ENCODE measurements around the gene R3HDM2.
"Not testable (repeated sequence)": the region's sequence is repeated elsewhere in the genome, so short reads cannot be mapped to it uniquely, and the experiment has no call there.

The R3HDM2 gene

DNA sequence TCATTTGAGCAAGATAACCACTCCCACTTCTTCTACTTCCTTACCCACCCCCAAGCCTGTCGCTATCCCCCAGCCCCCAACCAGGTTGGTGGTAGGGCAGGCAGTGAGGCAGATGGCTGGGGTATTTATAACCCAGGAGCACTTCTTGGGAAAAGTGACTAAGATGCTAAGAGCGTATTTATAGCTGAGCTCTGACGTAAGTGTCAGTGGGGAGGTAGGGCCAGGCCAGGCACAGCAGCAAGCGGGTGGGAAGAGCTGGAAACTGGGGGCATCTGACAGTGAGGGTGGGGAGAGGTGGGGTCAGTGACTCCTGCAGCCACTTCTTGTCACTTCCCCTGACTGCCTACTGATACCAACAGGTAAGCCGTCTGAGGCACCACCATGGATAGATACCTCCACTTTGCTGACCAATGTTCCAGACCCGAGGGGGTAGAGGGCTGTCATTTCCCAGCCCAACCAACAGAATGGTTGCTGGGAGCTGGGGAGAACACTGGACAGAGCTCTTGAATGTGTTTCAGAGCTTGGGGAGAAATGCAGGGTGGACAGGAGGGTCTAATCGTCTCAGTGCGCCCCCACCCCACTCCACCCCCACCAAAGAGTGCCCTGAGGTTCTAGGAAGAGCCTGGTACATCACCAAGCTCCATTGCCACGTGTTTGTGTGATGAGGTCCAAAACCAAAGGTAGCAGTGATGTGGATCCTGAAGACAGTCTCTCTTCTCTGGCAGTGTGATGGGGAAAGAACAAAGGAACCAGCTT is 21.5 kb upstream of the R3HDM2 start:
- DNase-seq = no peak

GRCh38 chr12:57451233-57451778 is 20.5 kb upstream of the R3HDM2 start:
- DNase-seq = no peak

DNA sequence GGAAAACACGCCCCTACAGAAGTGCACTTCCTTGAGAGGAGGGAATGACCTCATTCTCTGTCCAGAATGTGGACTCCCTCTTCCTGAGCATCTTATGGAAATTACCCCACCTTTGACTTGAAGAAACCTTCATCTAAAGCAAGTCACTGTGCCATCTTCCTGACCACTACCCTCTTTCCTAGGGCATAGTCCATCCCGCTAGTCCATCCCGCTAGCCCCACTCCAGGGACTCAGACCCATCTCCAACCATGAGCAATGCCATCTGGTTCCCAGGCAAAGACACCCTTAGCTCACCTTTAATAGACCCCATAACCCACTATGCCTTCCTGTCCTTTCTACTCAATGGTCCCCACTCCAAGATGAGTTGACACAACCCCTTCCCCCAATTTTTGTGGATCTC is 19.2 kb upstream of the R3HDM2 start:
- no peak for DNase-seq

DNA sequence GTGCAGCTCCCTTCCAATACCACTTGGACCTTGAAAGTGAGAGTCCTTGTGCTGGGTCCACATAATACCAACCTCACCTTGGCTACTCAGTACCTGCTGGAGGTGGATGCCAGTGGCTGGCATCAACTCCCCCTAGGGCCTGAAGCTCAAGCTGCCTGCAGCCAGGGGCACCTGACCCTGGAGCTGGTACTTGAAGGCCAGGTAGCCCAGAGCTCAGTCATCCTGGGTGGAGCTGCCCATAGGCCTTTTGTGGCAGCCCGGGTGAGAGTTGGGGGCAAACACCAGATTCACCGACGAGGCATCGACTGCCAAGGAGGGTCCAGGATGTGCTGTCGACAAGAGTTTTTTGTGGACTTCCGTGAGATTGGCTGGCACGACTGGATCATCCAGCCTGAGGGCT is 18.5 kb upstream of the R3HDM2 start:
- DNase-seq = no peak

GRCh38 chr12:57448669-57449068 is 17.8 kb upstream of the R3HDM2 start:
- no peak for DNase-seq

GRCh38 chr12:57446292-57446960 is 15.6 kb upstream of the R3HDM2 start:
- no peak for DNase-seq

DNA sequence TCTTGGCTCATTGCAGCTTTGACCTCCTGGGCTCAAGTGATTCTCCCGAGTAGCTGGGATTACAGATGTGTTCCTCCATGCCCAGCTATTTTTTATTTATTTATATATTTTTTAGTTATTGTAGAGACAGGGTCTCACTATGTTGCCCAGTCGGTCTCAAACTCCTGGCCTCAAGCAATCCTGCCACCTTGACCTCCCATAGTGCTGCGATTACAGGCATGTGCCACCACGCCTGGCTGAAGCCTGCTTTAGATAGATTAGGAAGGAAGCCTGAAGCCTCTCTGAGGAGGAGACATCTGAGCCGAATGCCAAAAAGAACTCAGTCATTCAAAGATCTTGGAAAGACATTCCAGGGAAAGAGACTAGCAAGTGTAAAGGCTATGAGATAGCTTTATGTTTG is 13.9 kb upstream of the R3HDM2 start:
- no peak for DNase-seq

GRCh38 chr12:57444337-57444736 is 13.5 kb upstream of the R3HDM2 start:
- DNase-seq = not testable (repeated sequence)

- no peak for DNase-seq
Measured at GRCh38 chr12:57441846-57442427, 11.1 kb upstream of the R3HDM2 start.

DNA sequence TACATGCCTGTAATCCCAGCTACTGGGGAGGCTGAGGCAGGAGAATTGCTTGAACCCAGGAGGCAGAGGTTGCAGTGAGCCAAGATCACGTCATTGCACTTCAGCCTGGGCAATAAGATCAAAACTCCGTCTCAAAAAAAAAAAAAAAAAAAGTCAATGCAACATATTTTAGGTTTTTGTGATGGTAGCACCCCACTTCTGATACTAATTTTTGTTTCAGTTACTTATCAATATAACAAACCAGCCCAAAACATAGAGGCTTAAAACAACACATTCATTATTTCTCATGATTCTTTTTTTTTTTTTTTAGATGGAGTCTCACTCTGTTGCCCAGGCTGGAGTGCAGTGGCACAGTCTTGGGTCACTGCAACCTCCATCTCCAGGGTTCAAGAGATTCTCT is 10.6 kb upstream of the R3HDM2 start:
- DNase-seq = not testable (repeated sequence)

DNA sequence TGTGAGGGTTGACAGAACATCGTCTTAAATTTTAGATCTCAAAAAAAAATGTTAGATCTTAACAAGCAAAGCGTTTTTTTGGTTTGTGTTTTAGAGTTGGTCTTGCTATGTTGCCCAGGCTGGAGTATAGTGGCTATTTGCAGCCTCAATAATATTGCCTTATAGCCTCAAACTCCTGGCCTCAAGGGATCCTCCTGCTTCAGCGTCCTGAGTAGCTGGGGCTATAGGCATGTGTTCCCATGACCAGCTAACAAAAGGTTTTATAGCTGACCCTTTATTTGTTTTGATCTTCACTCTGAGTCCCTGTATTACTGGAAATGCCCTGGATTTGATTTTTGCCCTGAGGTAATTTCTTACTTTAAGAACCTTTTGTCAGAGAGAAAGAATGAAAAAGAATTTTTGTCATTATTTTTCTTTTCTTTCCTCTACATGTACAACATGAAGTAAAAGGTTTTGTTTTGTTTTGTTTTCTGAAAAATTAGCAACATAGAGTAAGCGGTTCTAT is 9.0 kb upstream of the R3HDM2 start:
- DNase-seq = no peak

DNA sequence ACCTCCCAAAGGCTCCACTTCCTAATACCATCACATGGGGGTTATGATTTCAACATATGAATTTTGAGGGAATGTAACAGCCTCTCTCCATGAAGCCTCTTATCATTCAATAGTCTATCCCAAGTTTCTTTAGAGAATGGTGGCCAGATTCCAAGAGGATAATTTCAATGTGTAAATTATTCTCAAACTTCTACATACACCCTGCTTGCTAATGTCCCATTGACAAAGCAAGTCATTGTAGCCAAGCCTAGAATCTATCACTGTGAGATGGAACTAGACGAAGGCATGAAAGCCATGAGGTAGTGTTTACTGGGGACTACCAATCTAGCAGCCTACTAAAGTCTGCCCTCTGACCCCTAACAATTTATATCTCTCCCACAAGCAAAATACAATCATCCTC is 7.6 kb upstream of the R3HDM2 start:
- no peak for DNase-seq

DNA sequence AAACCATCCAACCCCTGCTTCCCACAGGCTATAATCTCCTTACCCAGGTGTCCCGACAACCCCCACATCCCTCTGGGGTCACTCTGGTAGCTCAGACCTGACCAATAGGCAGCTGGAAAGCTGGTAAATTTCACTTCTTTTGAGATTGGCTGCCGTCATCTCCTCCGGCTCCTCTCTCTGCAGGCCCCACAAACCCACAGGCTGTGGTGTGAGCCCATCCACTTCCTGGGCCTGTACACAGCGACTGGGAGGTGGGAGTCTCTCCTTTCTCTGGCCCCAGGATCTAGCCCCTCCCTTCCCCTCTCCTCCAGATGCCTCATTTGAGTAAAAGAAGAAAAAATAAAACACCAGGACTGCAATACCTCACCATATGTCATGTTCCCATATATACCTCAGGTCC is 4.5 kb upstream of the R3HDM2 start:
- no peak for DNase-seq

GRCh38 chr12:57434517-57435223 is 3.8 kb upstream of the R3HDM2 start, which contains the start of gene INHBC:
TSS of gene INHBC (plus strand) at chr12:57434784. CDS start at chr12:57434887, 103 bp downstream.
- no peak for DNase-seq

GRCh38 chr12:57433370-57433769 is 2.5 kb upstream of the R3HDM2 start:
- no peak for DNase-seq

GRCh38 chr12:57431654-57432188 is 878 bp upstream of the R3HDM2 start:
- no peak for DNase-seq

DNA sequence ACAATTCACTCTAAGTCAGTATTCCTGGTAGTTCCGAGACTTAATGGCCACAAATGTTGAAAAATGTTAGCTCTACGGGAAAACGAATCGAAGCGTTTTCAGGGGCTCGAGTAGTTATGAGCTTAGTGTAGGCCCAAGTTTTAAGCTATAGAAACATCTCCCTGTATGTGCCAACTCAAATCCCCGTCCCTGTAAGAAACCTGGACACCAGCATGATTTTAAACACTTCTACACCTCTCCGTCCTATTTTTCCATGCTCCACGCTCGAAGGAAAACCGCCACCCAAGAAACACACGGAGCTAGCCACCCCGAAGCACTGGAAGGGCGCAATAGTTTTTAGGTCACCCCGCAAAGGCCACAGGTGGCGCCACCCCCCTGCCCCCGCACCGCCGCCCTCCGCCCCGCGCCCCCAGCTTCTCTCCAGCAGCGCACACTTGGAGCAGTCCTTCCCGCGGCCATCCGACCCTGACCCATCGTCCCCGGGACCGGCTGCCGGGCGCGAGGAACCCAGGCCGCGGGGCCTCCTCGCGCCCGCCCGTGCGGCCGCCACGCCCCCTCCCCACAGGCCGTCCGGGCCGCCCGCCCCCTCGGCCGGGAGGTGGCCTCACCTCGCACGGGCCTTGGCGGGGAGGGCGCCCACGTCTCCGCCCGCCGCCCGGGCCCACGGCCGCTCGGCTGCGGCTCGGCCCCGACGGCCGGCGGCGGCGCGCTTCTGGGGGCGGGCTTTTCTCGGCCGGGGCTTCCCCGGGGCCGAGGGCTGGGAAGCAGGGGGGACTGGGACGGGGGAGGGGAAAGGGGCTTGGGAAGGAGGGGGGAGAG is 522 bp downstream of the R3HDM2 start:
- DNase-seq = no peak

- no peak for DNase-seq
Measured at GRCh38 chr12:57429473-57430111, 1.3 kb downstream of the R3HDM2 start.

DNA sequence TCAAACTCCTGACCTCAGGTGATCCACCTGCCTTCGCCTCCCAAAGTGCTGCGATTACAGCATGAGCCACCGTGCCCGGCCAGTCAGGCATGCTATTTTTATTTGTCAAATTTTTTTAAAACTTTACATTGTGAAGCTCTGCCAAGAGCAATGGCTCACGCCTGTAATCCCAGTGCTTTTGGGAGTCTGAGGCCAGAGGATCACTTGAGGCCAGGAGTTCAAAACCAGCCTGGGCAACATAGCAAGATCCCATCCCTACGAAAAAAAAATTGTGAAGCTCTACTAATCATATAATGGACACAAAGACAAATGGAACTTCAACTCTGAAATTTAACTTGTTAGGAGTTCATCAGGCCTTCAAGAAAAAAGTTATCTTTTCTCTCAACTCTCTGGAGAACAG is 1.9 kb downstream of the R3HDM2 start:
- no peak for DNase-seq

GRCh38 chr12:57426948-57427347 is 3.9 kb downstream of the R3HDM2 start:
- not testable (repeated sequence) for DNase-seq

- no peak for DNase-seq
Measured at GRCh38 chr12:57420482-57420881, 10.4 kb downstream of the R3HDM2 start.

Data from DMS79 treated with DMSO at 0.1 percent for 48 hours (cell line).